Measurements from ENCODE around the gene NIFK. TPM values are rescaled to one million over a fixed set of nuclear protein-coding genes. Genes with fewer than 3 reads are reported as not detected.

NIFK gene
- total RNA-seq, 1 experiment from 2014 or later = 171 TPM

- TF ChIP-seq CTCF (IDR thresholded peaks at IDR 0.05; ENCODE audit: unreplicated experiment) = no peak
- Mint-ChIP-seq H3K4me1 (ENCODE audit: insufficient read depth, unreplicated experiment) (peaks cover 12% of the 10 kb centered on the region), H3K27ac (ENCODE audit: low read depth, unreplicated experiment) (peak overlapping the region; percentile 71), H3K36me3 (ENCODE audit: insufficient read depth, unreplicated experiment) (no peaks in the 10 kb centered on the region), H3K9me3 (ENCODE audit: unreplicated experiment) (no peaks in the 10 kb centered on the region), H3K4me3 (ENCODE audit: unreplicated experiment) (no peak overlapping the region), H3K27me3 (ENCODE audit: insufficient read depth, unreplicated experiment) (no peaks in the 10 kb centered on the region)
- no TSS peak for BruUV-seq (replicated peaks)
- DNase-seq (ENCODE audit: unreplicated experiment) = no peak
- ChIA-PET POLR2A (no interaction called here), CTCF (interaction anchor here (0.6 kb wide), 1 partner anchor 162 kb away, joined by 3 read pairs; no protein-coding TSS in a partner anchor)
- intact Hi-C loops (cut with micrococcal nuclease) = loop anchor here (10.0 kb wide), 1 partner anchor 626 kb away; no protein-coding TSS in a partner anchor
Observed at GRCh38 chr2:121710470-121711170, 26.1 kb downstream of the NIFK start.

GRCh38 chr2:121709776-121710469, 26.8 kb downstream of the NIFK start:
- CTCF ChIA-PET = interaction anchor here (0.6 kb wide), 1 partner anchor 192 kb away, joined by 3 read pairs; no protein-coding TSS in a partner anchor

GRCh38 chr2:121707920-121708361, 28.7 kb downstream of the NIFK start:
- Mint-ChIP-seq H3K4me3 (ENCODE audit: unreplicated experiment) (no peak overlapping the region), H3K9me3 (ENCODE audit: unreplicated experiment) (no peaks in the 10 kb centered on the region), H3K36me3 (ENCODE audit: insufficient read depth, unreplicated experiment) (no peaks in the 10 kb centered on the region), H3K27ac (ENCODE audit: low read depth, unreplicated experiment) (no peak overlapping the region), H3K27me3 (ENCODE audit: insufficient read depth, unreplicated experiment) (no peaks in the 10 kb centered on the region), H3K4me1 (ENCODE audit: insufficient read depth, unreplicated experiment) (peaks cover 12% of the 10 kb centered on the region)
- DNase-seq (ENCODE audit: unreplicated experiment) = no peak
- POLR2A ChIA-PET = interaction anchor here (0.6 to 1.2 kb wide), 3 partner anchors 11 to 1150 kb away, joined by 3 to 4 read pairs (median 4); no protein-coding TSS in a partner anchor
- TF ChIP-seq CTCF (IDR thresholded peaks at IDR 0.05; ENCODE audit: unreplicated experiment) = no peak
- CTCF ChIA-PET = interaction anchor here (0.6 to 1.1 kb wide), 3 partner anchors 10 to 664 kb away, joined by 3 read pairs; no protein-coding TSS in a partner anchor
- intact Hi-C loops (cut with micrococcal nuclease) = no loop called here
- BruUV-seq (replicated peaks) = no TSS peak

More at GRCh38 chr2:121709776-121710469, 26.8 kb downstream of the NIFK start:
- intact Hi-C loops (cut with micrococcal nuclease) = loop anchor here (10.0 kb wide), 1 partner anchor 625 kb away; no protein-coding TSS in a partner anchor
- H3K4me3 Mint-ChIP-seq (ENCODE audit: unreplicated experiment) = no peak overlapping the region
- no peak for TF ChIP-seq CTCF (IDR thresholded peaks at IDR 0.05; ENCODE audit: unreplicated experiment)
- peaks cover 12% of the 10 kb centered on the region for H3K4me1 Mint-ChIP-seq (ENCODE audit: insufficient read depth, unreplicated experiment)
- no peaks in the 10 kb centered on the region for H3K27me3 Mint-ChIP-seq (ENCODE audit: insufficient read depth, unreplicated experiment)
- H3K9me3 Mint-ChIP-seq (ENCODE audit: unreplicated experiment) = no peaks in the 10 kb centered on the region
- no TSS peak for BruUV-seq (replicated peaks)
- no peak for DNase-seq (ENCODE audit: unreplicated experiment)
- H3K36me3 Mint-ChIP-seq (ENCODE audit: insufficient read depth, unreplicated experiment) = no peaks in the 10 kb centered on the region
- no peak overlapping the region for H3K27ac Mint-ChIP-seq (ENCODE audit: low read depth, unreplicated experiment)
- POLR2A ChIA-PET = no interaction called here

GRCh38 chr2:121707344-121707919, 29.2 kb downstream of the NIFK start:
- CTCF ChIA-PET = interaction anchor here (0.6 to 1.1 kb wide), 3 partner anchors 11 to 663 kb away, joined by 3 read pairs; no protein-coding TSS in a partner anchor
- peaks cover 15% of the 10 kb centered on the region for H3K4me1 Mint-ChIP-seq (ENCODE audit: insufficient read depth, unreplicated experiment)
- no peaks in the 10 kb centered on the region for H3K27me3 Mint-ChIP-seq (ENCODE audit: insufficient read depth, unreplicated experiment)
- intact Hi-C loops (cut with micrococcal nuclease) = no loop called here
- no TSS peak for BruUV-seq (replicated peaks)
- POLR2A ChIA-PET = interaction anchor here (0.6 to 1.2 kb wide), 4 partner anchors 11 to 1151 kb away, joined by 3 to 4 read pairs (median 4); no protein-coding TSS in a partner anchor
- no peak overlapping the region for H3K4me3 Mint-ChIP-seq (ENCODE audit: unreplicated experiment)
- no peaks in the 10 kb centered on the region for H3K36me3 Mint-ChIP-seq (ENCODE audit: insufficient read depth, unreplicated experiment)
- TF ChIP-seq CTCF (IDR thresholded peaks at IDR 0.05; ENCODE audit: unreplicated experiment) = no peak
- no peaks in the 10 kb centered on the region for H3K9me3 Mint-ChIP-seq (ENCODE audit: unreplicated experiment)
- H3K27ac Mint-ChIP-seq (ENCODE audit: low read depth, unreplicated experiment) = no peak overlapping the region
- DNase-seq (ENCODE audit: unreplicated experiment) = no peak

All from MCF 10A (cell line).